GM13976 (cell line): Measurements from ENCODE around the gene CST4.
A peak's percentile ranks its signal among the peaks of the same experiment; 100 is the strongest.

Experiments
- DNase-seq: peaks from one replicate; pipeline ENCODE4 v3.0.0; 2012; ENCODE audit warnings: low spot score
- CTCF ChIP-seq: IDR thresholded peaks from 2 replicates; pipeline ENCODE4 v1.5.1; 2012; ENCODE audit warnings: borderline replicate concordance, mild to moderate bottlenecking; ENCODE audit not compliant: insufficient read depth; ENCODE audit errors: extremely low read depth, missing control alignments, control extremely low read depth
- in situ Hi-C: fragments of 300-500 bp; cut with MboI; formaldehyde crosslinking; loops from one replicate; pipeline ENCODE4 v1.12.0; 2022; ENCODE audit warnings: low sequenced_read_pairs, mixed read lengths, inconsistent platforms; ENCODE audit not compliant: unreplicated experiment

CST4 gene

GRCh38 chr20:23671479-23671878, 17.4 kb downstream of the CST4 start:
- DNase-seq, result no peak
- in situ Hi-C loops, result no loop called here
- no peak for TF ChIP-seq CTCF

GRCh38 chr20:23670361-23670760, 18.5 kb downstream of the CST4 start:
- no peak for TF ChIP-seq CTCF
- DNase-seq, result no peak
- in situ Hi-C loops, result no loop called here

GRCh38 chr20:23669866-23670265, 19.0 kb downstream of the CST4 start:
- TF ChIP-seq CTCF, result no peak
- no peak for DNase-seq
- in situ Hi-C loops, result no loop called here

GRCh38 chr20:23669327-23669726, 19.5 kb downstream of the CST4 start:
- no peak for TF ChIP-seq CTCF
- in situ Hi-C loops, result no loop called here
- no peak for DNase-seq

- in situ Hi-C loops, result no loop called here
- TF ChIP-seq CTCF, result peak; percentile 77
These were observed 20.3 kb downstream of the CST4 start for GRCh38 chr20:23668477-23668951.

GRCh38 chr20:23667666-23668065, 21.2 kb downstream of the CST4 start:
- in situ Hi-C loops, result no loop called here
- TF ChIP-seq CTCF, result no peak
- no peak for DNase-seq

More at GRCh38 chr20:23668477-23668951, 20.3 kb downstream of the CST4 start:
- DNase-seq, result peak; percentile 66

GRCh38 chr20:23666698-23667097, 22.1 kb downstream of the CST4 start:
- in situ Hi-C loops, result no loop called here
- TF ChIP-seq CTCF, result no peak
- DNase-seq, result no peak
